Smooth muscle cell (in vitro differentiated cells): Measurements from ENCODE around the gene RCL1. TPM values are rescaled to one million over a fixed set of nuclear protein-coding genes. Genes with fewer than 3 reads are reported as not detected.

Experiments used
- DNase-seq: peaks from one replicate; lab custom pipeline; 2025; ENCODE audit not compliant: unreplicated experiment; lab: John Stamatoyannopoulos, UW
- H2AFZ ChIP-seq: fragments of 200-600 bp; sonication (generic); 2 replicates; pipeline ENCODE4 v1.6.0; 2016; ENCODE audit warnings: antibody characterized with exemption, low read depth, mild to moderate bottlenecking
- H3F3A ChIP-seq: fragments of 200-600 bp; sonication (generic); 2 replicates; pipeline ENCODE4 v1.6.0; 2017; ENCODE audit warnings: antibody characterized with exemption, low read depth
- H3K27ac ChIP-seq: fragments of 200-600 bp; sonication (generic); 2 replicates; pipeline ENCODE4 v1.5.1; 2016; ENCODE audit warnings: low read depth, mild to moderate bottlenecking
- H3K27me3 ChIP-seq: fragments of 200-600 bp; sonication (generic); 2 replicates; pipeline ENCODE4 v1.6.1; 2016; ENCODE audit warnings: low read depth, mild to moderate bottlenecking
- H3K36me3 ChIP-seq: fragments of 200-600 bp; sonication (generic); 2 replicates; pipeline ENCODE4 v1.5.1; 2016; ENCODE audit warnings: low read depth
- H3K4me1 ChIP-seq: fragments of 200-600 bp; sonication (generic); 2 replicates; pipeline ENCODE4 v1.5.1; 2016; ENCODE audit warnings: low read depth
- H3K4me2 ChIP-seq: fragments of 200-600 bp; sonication (generic); 2 replicates; pipeline ENCODE4 v1.6.0; 2016; ENCODE audit warnings: mild to moderate bottlenecking
- H3K4me3 ChIP-seq: fragments of 200-600 bp; sonication (generic); 2 replicates; pipeline ENCODE4 v1.5.1; 2016; ENCODE audit warnings: mild to moderate bottlenecking
- H3K79me2 ChIP-seq: fragments of 200-600 bp; sonication (generic); 2 replicates; pipeline ENCODE4 v1.6.0; 2016; ENCODE audit warnings: low read depth, mild to moderate bottlenecking
- H3K9ac ChIP-seq: fragments of 200-600 bp; sonication (generic); 2 replicates; pipeline ENCODE4 v1.6.0; 2016; ENCODE audit warnings: low read depth
- H3K9me3 ChIP-seq: fragments of 200-600 bp; sonication (generic); replicated peaks from 2 replicates; pipeline ENCODE4 v1.5.1; 2016; ENCODE audit warnings: low read depth
- H4K20me1 ChIP-seq: fragments of 200-600 bp; sonication (generic); 2 replicates; pipeline ENCODE4 v1.6.0; 2016; ENCODE audit warnings: low read depth
- CTCF ChIP-seq: fragments of 200-600 bp; sonication (generic); IDR thresholded peaks from 2 replicates; pipeline ENCODE4 v1.5.1; 2017; ENCODE audit warnings: borderline replicate concordance, mild to moderate bottlenecking, antibody characterized with exemption; ENCODE audit not compliant: insufficient read depth, poor library complexity, severe bottlenecking
- WGBS: methylation state at CpG from one replicate; pipeline ENCODE4 v1.1.7; 2016; ENCODE audit warnings: low lambda C conversion rate; 5-methylcytosine and 5-hydroxymethylcytosine counted together
- polyA plus RNA-seq: library from polyadenylated mRNA; unstranded; fragments of >200 nt; fragmentation: Nextera tagmentation; extraction: Ambion mirVana; gene quantifications from 2 replicates; pipeline ENCODE4 v1.2.1, GENCODE V29; 2016
- total RNA-seq: library from RNA; depleted of rRNA; stranded (reverse); fragments of >200 nt; gene quantifications from 2 replicates; pipeline ENCODE4 v1.2.3, GENCODE V29; 2014

The RCL1 gene
- total and polyA plus RNA-seq, 2 experiments from 2014 or later, result 7.9 to 11.1 TPM

- Histone ChIP-seq H3F3A (no peaks in the 10 kb centered on the region), H3K36me3 (no peaks in the 10 kb centered on the region), H3K4me3 (no peak overlapping the region), H3K9ac (no peak overlapping the region), H3K79me2 (peaks cover 81% of the 10 kb centered on the region), H3K27ac (no peak overlapping the region), H3K4me1 (peaks cover 20% of the 10 kb centered on the region), H4K20me1 (no peaks in the 10 kb centered on the region), H3K4me2 (no peak overlapping the region), H3K9me3 (no peaks in the 10 kb centered on the region), H2AFZ (no peak overlapping the region), H3K27me3 (no peaks in the 10 kb centered on the region)
- whole genome bisulfite sequencing, result 72% methylated on average over 4 of the region's 4 CpGs
- no peak for TF ChIP-seq CTCF
- DNase-seq, result no peak
These were observed 5.1 kb downstream of the RCL1 start for GRCh38 chr9:4797854-4798150.

- H3K79me2 ChIP-seq, result peaks cover 88% of the 10 kb centered on the region
These were observed 5.7 kb downstream of the RCL1 start for GRCh38 chr9:4798281-4799032.

GRCh38 chr9:4799033-4799430 lies 6.3 kb downstream of the RCL1 start:
- no peak overlapping the region for H3K4me2 ChIP-seq
- H3K9ac ChIP-seq, result no peak overlapping the region
- peaks cover 89% of the 10 kb centered on the region for H3K79me2 ChIP-seq
- H3F3A ChIP-seq, result no peaks in the 10 kb centered on the region
- no peak overlapping the region for H2AFZ ChIP-seq
- TF ChIP-seq CTCF, result no peak
- DNase-seq, result no peak
- H3K36me3 ChIP-seq, result no peaks in the 10 kb centered on the region
- 87% methylated on average over 3 of the region's 3 CpGs for WGBS
- H3K4me3 ChIP-seq, result no peak overlapping the region
- no peak overlapping the region for H3K27ac ChIP-seq
- no peaks in the 10 kb centered on the region for H4K20me1 ChIP-seq
- no peaks in the 10 kb centered on the region for H3K27me3 ChIP-seq
- H3K9me3 ChIP-seq, result no peaks in the 10 kb centered on the region
- H3K4me1 ChIP-seq, result peaks cover 14% of the 10 kb centered on the region

More at GRCh38 chr9:4798281-4799032, 5.7 kb downstream of the RCL1 start:
- H3K27ac ChIP-seq, result no peak overlapping the region
- no peaks in the 10 kb centered on the region for H3F3A ChIP-seq
- no peak overlapping the region for H3K4me3 ChIP-seq
- H2AFZ ChIP-seq, result no peak overlapping the region
- 96% methylated on average over 2 of the region's 2 CpGs for WGBS
- no peaks in the 10 kb centered on the region for H4K20me1 ChIP-seq
- no peak overlapping the region for H3K4me2 ChIP-seq
- TF ChIP-seq CTCF, result no peak
- H3K9ac ChIP-seq, result no peak overlapping the region
- DNase-seq, result no peak
- no peaks in the 10 kb centered on the region for H3K36me3 ChIP-seq
- peaks cover 20% of the 10 kb centered on the region for H3K4me1 ChIP-seq
- no peaks in the 10 kb centered on the region for H3K9me3 ChIP-seq
- H3K27me3 ChIP-seq, result no peaks in the 10 kb centered on the region

GRCh38 chr9:4799775-4800174 lies 7.0 kb downstream of the RCL1 start:
- no peaks in the 10 kb centered on the region for H4K20me1 ChIP-seq
- no peaks in the 10 kb centered on the region for H3K9me3 ChIP-seq
- no peak overlapping the region for H2AFZ ChIP-seq
- no peak overlapping the region for H3K4me2 ChIP-seq
- H3K4me1 ChIP-seq, result peaks cover 13% of the 10 kb centered on the region
- no peaks in the 10 kb centered on the region for H3F3A ChIP-seq
- H3K36me3 ChIP-seq, result no peaks in the 10 kb centered on the region
- no peak overlapping the region for H3K27ac ChIP-seq
- 71% methylated on average over 3 of the region's 3 CpGs for WGBS
- H3K9ac ChIP-seq, result no peak overlapping the region
- peaks cover 89% of the 10 kb centered on the region for H3K79me2 ChIP-seq
- H3K27me3 ChIP-seq, result no peaks in the 10 kb centered on the region
- H3K4me3 ChIP-seq, result no peak overlapping the region
- TF ChIP-seq CTCF, result no peak
- no peak for DNase-seq
